GM13976 (cell line): ENCODE data around the gene ANKAR.
"Not testable (repeated sequence)": the region's sequence is repeated elsewhere in the genome, so short reads cannot be mapped to it uniquely, and the experiment has no call there.

ENCODE experiments used
- DNase-seq: peaks from one replicate; pipeline ENCODE4 v3.0.0; 2012; ENCODE audit warnings: low spot score
- in situ Hi-C: fragments of 300-500 bp; cut with MboI; formaldehyde crosslinking; loops from one replicate; pipeline ENCODE4 v1.12.0; 2022; ENCODE audit warnings: low sequenced_read_pairs, mixed read lengths, inconsistent platforms; ENCODE audit not compliant: unreplicated experiment
- TF ChIP-seq, protein P1 (sequence below): IDR thresholded peaks from 2 replicates; pipeline ENCODE4 v1.5.1; 2012; ENCODE audit warnings: borderline replicate concordance, mild to moderate bottlenecking; ENCODE audit not compliant: insufficient read depth; ENCODE audit errors: extremely low read depth, missing control alignments, control extremely low read depth

Gene ANKAR

DNA sequence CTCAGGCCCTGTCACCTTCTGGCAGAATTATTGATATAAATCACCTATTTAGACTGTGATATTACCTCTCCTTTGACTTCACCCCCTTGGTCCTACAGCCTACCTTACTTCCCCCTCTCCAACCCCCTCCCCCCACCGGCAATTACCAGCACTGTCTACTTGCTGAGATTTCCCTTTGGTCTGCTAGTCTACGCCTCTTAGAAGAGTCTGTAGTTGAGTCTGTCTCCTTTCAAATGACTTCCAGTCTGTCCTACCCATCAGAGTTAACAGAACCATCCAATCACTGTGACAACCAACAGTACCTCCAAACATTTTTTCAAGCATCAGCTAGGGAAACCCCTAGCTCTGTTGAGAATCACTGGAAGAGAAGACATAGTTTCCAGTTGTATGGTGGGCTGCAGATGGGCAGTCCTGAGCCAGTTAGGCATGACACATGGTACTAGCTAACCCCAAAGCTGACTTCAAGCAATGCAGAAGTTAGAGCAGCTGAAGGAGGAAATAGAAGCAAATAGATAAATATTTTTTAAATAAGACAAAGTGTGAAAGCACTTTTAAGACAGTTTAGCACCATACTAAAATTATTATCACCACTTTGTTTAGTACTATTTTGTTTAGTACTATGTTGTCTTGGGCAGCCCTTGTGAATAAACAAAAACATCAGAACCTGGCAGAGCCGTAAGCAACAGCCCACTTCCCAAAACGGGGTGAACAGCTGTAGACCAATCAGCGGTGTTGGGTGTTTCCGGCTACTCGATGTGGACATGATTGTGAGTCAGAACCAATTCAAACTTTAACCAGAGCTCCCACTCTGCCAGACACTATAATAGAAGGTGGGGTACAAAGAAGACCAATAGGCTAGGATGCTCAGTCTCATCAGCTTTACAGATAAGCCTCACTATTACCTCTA is 15.9 kb upstream of the ANKAR start:
- in situ Hi-C loops = loop anchor here (25.0 kb wide), 1 partner anchor 404 kb away; the partner anchor contains the start of gene MSTN
- DNase-seq = no peak
- TF ChIP-seq, protein P1, sequence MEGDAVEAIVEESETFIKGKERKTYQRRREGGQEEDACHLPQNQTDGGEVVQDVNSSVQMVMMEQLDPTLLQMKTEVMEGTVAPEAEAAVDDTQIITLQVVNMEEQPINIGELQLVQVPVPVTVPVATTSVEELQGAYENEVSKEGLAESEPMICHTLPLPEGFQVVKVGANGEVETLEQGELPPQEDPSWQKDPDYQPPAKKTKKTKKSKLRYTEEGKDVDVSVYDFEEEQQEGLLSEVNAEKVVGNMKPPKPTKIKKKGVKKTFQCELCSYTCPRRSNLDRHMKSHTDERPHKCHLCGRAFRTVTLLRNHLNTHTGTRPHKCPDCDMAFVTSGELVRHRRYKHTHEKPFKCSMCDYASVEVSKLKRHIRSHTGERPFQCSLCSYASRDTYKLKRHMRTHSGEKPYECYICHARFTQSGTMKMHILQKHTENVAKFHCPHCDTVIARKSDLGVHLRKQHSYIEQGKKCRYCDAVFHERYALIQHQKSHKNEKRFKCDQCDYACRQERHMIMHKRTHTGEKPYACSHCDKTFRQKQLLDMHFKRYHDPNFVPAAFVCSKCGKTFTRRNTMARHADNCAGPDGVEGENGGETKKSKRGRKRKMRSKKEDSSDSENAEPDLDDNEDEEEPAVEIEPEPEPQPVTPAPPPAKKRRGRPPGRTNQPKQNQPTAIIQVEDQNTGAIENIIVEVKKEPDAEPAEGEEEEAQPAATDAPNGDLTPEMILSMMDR = no peak

DNA sequence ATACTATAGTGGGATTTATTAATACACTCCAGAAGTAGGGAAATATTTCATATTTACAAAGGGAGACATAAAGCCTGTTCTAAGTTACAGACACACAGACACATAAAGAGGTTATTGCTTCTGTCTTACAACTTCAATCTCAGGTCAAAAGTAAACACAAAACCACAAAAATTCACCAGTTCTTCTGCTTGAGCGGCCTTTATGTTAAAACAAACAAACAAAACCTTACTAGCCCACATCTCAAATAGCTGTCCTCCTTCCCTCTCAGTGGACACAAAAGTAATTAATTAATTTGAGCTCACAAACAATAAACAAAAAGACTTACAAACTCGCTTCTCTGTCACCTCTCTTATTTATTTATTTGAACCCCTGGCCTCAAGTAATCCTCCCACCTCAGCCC is 14.7 kb upstream of the ANKAR start:
- TF ChIP-seq, protein P1 = no peak
- no peak for DNase-seq
- in situ Hi-C loops = loop anchor here (25.0 kb wide), 1 partner anchor 403 kb away; the partner anchor contains the start of gene MSTN

DNA sequence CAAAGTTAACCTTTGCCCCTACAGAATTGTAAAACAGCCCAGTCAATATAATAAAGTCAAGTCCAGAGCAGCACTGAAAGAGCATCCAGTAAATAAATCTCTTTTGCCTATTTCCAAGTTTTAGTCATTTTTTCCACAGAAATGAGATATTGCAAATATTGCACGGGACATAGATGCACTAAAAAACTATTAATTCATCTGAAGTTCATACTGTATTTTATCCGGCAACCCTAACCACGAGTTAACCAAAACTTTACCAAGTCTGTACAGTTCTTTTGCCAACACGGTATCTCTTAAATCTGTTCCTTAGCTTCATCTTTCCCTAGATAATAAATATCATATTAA is 13.7 kb upstream of the ANKAR start:
- in situ Hi-C loops = loop anchor here (25.0 kb wide), 1 partner anchor 402 kb away; the partner anchor contains the start of gene MSTN
- no peak for DNase-seq
- TF ChIP-seq, protein P1 = no peak

DNA sequence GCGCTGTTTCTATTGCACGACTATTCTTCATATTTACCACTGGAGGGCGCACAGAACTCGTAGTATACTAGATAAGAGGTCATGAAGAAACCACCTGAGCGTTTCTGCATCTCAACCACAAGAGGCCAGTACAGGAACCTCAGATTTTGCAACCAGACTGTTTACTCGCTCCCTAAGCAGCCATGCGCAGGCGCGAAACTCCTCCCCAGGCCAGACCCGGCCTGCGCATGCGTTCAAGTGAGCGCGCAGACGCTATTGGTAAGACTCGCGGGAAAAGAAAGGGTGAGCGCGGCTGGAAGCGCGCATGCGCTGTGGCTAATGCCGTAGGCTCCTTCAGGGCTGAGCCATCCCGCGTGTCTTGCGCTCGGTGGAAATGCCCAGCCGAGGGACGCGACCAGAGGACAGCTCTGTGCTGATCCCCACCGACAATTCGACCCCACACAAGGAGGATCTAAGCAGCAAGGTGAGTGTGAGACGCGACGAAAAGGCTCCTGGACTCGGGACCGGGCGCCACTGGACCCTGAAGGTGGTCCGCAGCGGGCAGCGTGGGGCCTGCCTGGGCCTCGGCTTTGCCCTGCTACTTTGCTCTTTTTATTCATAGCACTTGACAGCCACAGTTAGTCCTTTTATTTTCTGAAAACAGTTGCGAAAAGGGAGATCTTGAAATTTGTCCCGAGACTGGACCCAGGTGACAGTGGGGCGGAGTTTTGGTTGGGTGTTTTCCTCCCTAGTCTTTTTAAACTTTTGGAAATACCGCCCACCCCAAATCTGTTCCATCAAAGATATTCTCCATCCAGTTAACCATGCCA is 13.1 kb upstream of the ANKAR start, which contains the start of gene ASNSD1:
Gene ASNSD1 (plus strand): TSS at position 312 of the 809 bp plus-strand sequence. CDS start 4,674 bp downstream, outside the sequence.
- TF ChIP-seq, protein P1 = peak; percentile 92
- DNase-seq = peak; percentile 95
- in situ Hi-C loops = loop anchor here (25.0 kb wide), 1 partner anchor 401 kb away; the partner anchor contains the start of gene MSTN

DNA sequence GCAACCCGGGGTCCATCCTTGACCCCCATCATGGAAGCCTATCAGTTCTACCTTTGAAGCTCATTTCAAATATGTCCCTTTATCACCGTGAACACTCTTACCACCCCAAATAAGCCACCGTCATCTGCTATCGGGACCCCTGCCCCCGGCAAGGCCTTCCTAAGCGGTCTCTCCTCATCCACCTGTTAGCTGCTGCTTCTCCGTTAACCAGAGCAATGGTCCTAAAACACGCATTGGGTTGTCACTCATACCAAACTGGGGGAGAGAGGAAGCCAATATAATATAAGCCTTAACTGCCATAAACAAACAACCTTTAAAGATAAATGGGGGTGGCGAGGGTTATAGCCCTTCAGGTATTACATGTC is 12.5 kb upstream of the ANKAR start:
- in situ Hi-C loops = loop anchor here (25.0 kb wide), 1 partner anchor 400 kb away; the partner anchor contains the start of gene MSTN
- no peak for DNase-seq
- TF ChIP-seq, protein P1 = no peak

DNA sequence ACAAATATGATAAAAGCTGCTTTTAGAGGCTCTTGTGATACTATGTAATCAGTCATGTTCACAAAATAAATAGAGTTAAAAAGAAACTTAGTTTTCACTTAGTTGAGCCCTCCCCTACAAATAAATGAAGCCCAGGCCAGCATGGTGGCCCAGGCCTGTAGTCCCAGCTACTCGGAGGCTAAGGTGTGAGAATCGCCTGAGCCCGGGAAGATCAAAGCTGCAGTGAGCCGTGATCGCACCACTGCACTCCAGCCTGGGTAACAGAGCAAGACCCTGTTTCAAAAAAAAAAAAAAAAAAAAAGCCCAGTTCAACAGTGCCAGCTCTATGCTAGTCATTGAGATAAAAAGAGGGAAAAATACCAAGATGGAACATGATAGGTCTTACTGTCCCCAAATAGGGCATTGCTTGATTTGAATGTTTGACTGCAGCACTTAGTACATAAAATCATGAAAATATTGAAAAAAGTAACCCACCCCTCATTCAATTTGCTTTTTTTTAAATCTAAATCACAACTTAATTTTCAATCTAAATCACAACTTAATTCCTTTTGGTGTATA is 11.7 kb upstream of the ANKAR start:
- TF ChIP-seq, protein P1 = no peak
- DNase-seq = no peak
- in situ Hi-C loops = loop anchor here (25.0 kb wide), 1 partner anchor 400 kb away; the partner anchor contains the start of gene MSTN

DNA sequence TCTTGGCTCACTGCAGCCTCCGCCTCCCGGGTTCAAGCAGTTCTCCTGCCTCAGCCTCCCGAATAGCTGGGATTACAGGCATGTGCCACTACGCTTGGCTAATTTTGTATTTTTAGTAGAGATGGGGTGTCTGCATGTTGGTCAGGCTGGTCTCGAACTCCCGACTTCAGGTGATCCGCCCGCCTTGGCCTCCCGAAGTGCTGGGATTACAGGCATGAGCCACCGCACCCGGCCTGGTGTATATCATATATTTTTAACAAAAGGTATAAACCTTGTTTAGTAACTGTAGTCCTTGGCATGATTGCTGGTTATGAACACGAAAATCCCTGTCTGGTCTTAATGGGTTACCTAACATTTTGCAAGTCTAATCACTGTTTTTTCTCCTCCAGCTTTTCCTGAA is 11.2 kb upstream of the ANKAR start:
- in situ Hi-C loops = loop anchor here (25.0 kb wide), 1 partner anchor 399 kb away; the partner anchor contains the start of gene MSTN
- not testable (repeated sequence) for DNase-seq
